Epithelial cell of esophagus (primary cell): ENCODE data around the gene TRAPPC3.

Experiments
- DNase-seq: peaks from one replicate; pipeline ENCODE4 v3.0.0; 2010; ENCODE audit warnings: low read depth
- H3K4me3 ChIP-seq: 2 replicates; pipeline ENCODE4 v1.5.1; 2011; ENCODE audit warnings: mild to moderate bottlenecking, low read length, control low read depth
- CTCF ChIP-seq: IDR thresholded peaks from 2 replicates; pipeline ENCODE4 v1.5.1; 2011; ENCODE audit warnings: low read depth, mild to moderate bottlenecking, low read length, control low read depth, inconsistent platforms; ENCODE audit not compliant: insufficient read depth; ENCODE audit errors: missing control alignments

The TRAPPC3 gene

GRCh38 chr1:36172017-36172747 lies 22.9 kb upstream of the TRAPPC3 start:
- no peak for TF ChIP-seq CTCF
- no peak for DNase-seq
- no peak overlapping the region for H3K4me3 ChIP-seq

DNA sequence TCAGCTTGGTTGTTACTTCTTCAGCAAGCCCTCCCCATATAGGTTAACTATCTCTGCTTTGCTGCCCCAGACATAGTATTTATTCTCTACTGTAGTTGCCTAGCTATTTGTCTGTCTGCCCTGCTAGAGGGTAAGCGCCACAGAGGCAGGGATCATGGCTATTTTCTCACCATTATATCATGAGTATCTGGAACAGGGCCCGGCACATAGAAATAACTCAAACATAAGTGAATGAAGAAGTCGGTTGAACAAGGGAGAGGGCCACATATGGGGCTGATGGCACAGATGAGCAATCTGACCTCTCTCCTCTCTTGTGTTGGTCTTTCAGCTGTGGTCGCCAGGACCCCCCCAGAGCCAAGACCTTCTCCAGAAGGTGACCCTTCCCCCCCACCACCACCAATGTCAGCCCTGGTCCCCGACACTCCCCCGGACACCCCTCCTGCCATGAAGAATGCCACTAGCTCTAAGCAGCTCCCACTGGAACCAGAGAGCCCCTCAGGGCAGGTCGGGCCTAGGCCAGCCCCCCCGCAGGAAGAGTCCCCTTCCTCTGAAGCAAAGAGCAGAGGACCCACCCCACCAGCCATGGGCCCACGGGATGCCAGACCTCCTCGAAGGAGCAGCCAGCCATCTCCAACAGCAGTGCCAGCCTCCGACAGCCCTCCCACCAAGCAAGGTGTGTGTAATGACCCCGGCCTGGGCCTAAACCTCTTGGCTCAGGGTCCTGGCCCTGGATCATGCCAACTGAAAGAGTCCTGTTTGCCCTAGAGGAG lies 21.5 kb upstream of the TRAPPC3 start:
- TF ChIP-seq CTCF: no peak
- H3K4me3 ChIP-seq: no peak overlapping the region
- DNase-seq: no peak

- H3K4me3 ChIP-seq: no peak overlapping the region
- no peak for TF ChIP-seq CTCF
- DNase-seq: no peak
These were observed 19.2 kb upstream of the TRAPPC3 start for GRCh38 chr1:36168514-36168913.

DNA sequence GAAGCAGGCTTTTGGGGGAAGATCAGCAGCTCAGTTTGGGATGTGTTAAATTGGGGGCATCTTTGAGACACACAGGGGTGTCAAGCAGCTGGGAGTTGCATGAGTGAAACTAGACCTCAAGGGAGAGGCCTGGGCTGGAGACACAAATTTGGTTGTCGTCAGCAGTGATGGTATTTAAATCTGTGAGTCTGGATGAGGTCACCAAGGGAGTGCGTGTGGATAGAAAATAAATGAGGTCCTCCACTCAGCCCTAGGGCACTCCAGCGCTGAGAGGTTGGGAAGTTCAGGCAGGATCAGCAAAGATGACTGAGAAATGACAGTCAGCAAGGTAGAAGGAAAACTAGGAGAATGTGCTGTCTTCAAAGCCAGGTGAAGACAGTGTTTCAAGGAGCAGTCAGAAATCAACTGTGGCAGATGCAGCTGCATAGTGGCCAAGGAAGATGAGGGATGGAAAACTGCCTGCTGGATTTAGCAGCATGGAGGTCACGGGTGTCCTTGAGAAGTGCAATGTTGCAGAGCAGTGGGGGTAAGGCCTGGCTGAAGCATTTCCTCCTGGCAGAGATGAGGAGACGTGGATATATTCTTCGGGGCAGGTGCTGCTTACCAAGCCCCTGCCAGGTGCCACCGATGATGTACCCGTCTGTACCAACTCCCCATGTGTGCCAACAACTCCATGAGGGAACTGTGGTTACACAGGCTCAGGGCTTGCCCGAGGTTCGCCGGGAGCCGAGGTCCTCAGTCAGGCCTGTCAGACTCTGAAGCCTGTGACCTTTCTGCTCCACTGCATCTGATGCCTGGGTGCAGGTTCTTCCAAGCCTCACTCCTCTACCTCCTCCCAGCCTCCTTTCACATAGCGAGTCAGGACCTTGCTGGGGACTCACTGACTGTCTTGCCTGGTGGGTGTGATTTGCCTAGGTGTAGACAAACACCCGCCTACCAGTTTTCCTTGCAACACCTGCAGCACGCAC lies 17.9 kb upstream of the TRAPPC3 start:
- no peak overlapping the region for H3K4me3 ChIP-seq
- TF ChIP-seq CTCF: no peak
- DNase-seq: peak; percentile 73

DNA sequence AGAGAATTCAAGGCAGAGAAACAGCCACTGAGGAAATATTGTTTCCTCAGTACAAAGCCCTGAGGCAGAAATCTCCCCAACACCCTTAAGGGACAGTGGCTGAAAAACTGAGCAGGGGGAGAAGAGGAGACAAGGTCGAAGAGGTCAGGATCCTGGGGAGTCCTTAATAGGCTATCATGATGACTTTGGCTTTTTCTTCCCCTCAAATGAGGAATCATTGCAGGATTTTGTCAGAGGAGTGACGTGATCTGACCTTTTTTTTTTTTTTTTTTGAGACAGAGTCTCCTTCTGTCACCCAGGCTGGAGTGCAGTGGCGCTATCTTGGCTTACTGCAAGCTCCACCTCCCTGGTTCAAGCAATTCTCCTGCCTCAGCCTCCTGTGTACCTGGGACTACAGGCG lies 16.9 kb upstream of the TRAPPC3 start:
- no peak for TF ChIP-seq CTCF
- no peak overlapping the region for H3K4me3 ChIP-seq
- DNase-seq: no peak

DNA sequence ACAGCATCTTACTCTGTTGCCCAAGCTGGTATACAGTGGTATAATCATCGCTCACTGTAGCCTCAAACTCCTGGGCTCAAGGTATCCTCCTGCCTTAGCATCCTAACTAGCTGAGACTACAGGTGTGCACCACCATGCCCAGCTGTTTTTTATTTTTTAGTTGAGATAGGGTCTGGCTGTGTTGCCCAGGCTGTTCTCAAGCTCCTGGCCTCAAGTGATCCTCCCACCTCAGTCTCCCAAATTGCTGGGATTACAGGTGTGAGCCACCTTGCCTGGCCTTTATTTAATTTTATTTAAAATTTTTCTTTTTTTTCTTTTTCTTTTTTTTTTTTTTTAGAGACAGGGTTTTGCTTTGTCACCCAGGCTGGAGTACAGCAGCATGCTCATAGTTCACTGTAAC lies 15.9 kb upstream of the TRAPPC3 start:
- DNase-seq: no peak
- no peak overlapping the region for H3K4me3 ChIP-seq
- no peak for TF ChIP-seq CTCF
